C4-2B (cell line): ENCODE results near the gene TMEM238.
"Not testable (repeated sequence)": the region's sequence is repeated elsewhere in the genome, so short reads cannot be mapped to it uniquely, and the experiment has no call there.

Source experiments
- H3K27ac ChIP-seq: fragments of 450-650 bp; 2 replicates; pipeline ENCODE4 v1.5.1; 2017
- CTCF ChIP-seq: fragments of 450-650 bp; conservative IDR thresholded peaks from 2 replicates; pipeline ENCODE4 v1.5.1; 2017; ENCODE audit warnings: mild to moderate bottlenecking
- ZFX ChIP-seq: fragments of 450-650 bp; IDR thresholded peaks from 2 replicates; pipeline ENCODE4 v1.6.1; 2017

TMEM238 gene

GRCh38 chr19:55423225-55424005, 39.3 kb upstream of the TMEM238 start:
- TF ChIP-seq CTCF (no peak), ZFX (no peak)
- no peak overlapping the region for H3K27ac ChIP-seq

- not testable (repeated sequence) for H3K27ac ChIP-seq
These were observed 37.2 kb upstream of the TMEM238 start for GRCh38 chr19:55421281-55421680.

GRCh38 chr19:55419624-55420236, 35.6 kb upstream of the TMEM238 start:
- H3K27ac ChIP-seq = no peak overlapping the region
- TF ChIP-seq CTCF = no peak

DNA sequence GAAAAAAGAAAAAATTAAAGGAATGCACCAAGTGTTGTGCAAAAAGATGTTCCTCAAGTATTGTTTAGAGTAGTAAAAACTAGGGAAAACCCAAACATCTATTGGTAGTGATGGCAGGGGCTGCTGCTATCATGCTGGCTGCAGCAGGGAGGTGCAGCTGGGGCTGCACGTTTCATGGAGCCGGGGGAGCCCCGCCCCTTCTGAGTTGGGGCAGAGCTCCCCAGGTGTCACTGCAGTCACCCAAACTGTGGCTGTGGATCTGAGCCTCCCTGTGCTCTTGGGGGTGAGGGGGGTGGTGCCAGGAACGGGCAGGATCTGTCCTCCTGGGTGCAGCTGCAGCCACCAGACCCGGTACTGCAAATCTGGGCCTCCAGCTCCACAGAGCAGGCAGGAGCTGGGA, 35.0 kb upstream of the TMEM238 start:
- no peak for TF ChIP-seq ZFX
- H3K27ac ChIP-seq = no peak overlapping the region

DNA sequence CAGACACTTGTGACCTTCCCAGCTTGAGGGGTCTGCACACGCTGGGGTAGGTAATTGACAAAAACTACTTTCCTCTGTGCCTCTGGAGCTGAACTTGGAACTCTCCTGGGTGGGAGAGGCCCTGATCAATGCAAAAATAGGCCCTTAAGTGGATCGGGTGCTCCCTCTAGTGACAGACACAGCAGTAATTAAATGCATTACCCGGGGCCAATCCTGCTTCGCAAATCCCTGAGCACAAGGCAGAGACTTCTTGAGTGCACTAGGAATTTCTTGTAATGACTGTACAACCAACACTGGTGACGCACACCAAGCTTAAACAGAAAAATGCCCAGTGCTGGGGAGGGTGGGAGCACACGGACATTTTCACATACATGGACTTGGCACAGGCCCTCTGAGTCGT, 34.1 kb upstream of the TMEM238 start:
- H3K27ac ChIP-seq = no peak overlapping the region
- TF ChIP-seq ZFX (no peak), CTCF (peak; percentile 83)

DNA sequence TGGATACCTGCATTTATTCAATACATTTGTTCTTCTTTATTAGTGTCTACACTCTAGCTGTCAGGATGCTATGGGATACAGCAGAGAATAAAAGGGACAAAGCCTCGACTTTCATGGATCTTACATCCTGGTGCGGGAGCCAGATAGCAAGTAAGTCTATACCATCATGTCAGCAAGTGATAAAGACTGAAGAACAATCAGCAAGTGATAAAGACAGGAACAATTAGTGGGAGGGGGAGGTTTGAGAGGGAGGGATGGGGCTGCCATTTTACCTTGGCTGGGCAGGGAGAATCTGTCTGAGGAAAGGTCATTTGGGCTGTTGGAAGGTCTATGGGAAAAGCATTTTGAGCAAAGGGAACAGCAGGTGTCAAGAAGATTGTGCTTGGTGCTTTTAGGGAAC, 26.1 kb upstream of the TMEM238 start:
- no peak overlapping the region for H3K27ac ChIP-seq
- no peak for TF ChIP-seq ZFX
- no peak for TF ChIP-seq CTCF

GRCh38 chr19:55409179-55409578, 25.1 kb upstream of the TMEM238 start:
- peak overlapping the region; percentile 99 for H3K27ac ChIP-seq

DNA sequence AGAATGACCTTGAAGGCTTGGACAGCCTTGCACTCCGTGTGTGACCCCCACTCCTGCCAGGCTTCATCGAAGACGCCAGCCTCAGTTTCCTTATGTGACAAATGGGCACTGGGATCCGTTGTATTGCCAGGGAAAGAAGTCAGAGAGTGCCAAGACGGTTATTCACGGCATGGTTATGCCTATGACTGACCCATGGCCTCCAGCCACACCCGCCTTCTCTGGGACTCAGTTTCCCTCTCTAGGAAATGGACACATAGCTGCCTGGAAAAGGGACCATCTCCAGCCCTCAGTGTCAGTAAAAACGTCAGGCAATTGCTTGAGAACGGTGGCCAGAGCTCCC, 24.4 kb upstream of the TMEM238 start:
- TF ChIP-seq ZFX = no peak
- TF ChIP-seq CTCF = no peak
- H3K27ac ChIP-seq = peak overlapping the region; percentile 99

- TF ChIP-seq CTCF = no peak
- TF ChIP-seq ZFX = no peak
- peak overlapping the region; percentile 99 for H3K27ac ChIP-seq
These were observed 23.9 kb upstream of the TMEM238 start for GRCh38 chr19:55407800-55408532.
